Measurements from ENCODE around the gene WDFY2.
"Not testable (repeated sequence)": the region's sequence is repeated elsewhere in the genome, so short reads cannot be mapped to it uniquely, and the experiment has no call there.

Gene WDFY2

GRCh38 chr13:51557875-51558612, 26.2 kb upstream of the WDFY2 start:
- H3K27ac ChIP-seq = no peak overlapping the region
- no peaks in the 10 kb centered on the region for H3K36me3 ChIP-seq (ENCODE audit: insufficient read depth, low read length)
- no peak overlapping the region for H3K9ac ChIP-seq (ENCODE audit: insufficient read length)
- no peak overlapping the region for H3K4me3 ChIP-seq
- DNase-seq (ENCODE audit: low read depth, low spot score) = no peak
- no peak for TF ChIP-seq EZH2 (IDR thresholded peaks at IDR 0.05)
- TF ChIP-seq FOXP2 (optimal IDR thresholded peaks at IDR 0.05; ENCODE audit: control extremely low read depth, extremely low read length, insufficient read depth) = no peak
- no peak for TF ChIP-seq POLR2AphosphoS5 (IDR thresholded peaks at IDR 0.05; ENCODE audit: borderline replicate concordance, low read depth, low read length)
- no peaks in the 10 kb centered on the region for H3K9me3 ChIP-seq (ENCODE audit: low read depth, low read length)

DNA sequence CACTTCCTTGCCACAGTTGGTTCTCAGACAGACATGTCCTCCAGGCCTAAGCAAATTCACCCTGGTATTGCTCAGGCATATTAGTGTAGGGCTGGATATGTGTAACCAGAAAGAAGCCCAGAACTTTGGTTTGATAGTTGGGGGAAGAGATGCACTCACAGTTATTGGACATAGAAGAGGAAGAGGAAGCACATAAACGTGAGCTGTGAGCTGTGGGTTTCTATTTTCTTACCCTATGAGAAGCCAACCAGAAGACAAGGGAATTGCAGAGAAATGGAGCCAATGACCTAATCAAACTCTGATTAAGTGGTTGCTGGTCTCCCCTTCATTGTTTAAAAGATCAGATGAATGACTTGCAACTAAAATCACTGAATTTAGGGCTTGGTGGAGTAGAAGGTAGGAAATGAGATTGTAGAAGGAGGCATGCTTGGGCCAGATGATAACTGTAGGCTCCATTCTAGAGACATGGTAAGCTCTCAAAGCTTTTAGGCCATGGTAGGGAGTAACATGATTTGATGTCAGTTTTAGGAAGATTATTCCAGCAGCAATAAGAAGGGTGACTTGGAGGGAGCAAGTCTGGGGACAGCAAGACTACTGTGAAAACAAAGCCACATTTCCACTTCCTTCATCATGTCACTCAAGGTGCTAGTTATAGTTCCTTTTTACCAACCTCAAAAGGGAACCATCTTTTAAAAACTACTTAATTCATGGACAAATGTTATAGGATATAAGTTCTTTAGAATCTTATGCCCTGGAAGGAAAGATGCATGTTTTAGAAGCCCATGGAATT, 24.1 kb upstream of the WDFY2 start:
- Histone ChIP-seq H3K27ac (no peak overlapping the region), H3K36me3 (ENCODE audit: insufficient read depth, low read length) (no peaks in the 10 kb centered on the region), H3K4me3 (no peak overlapping the region), H3K9me3 (ENCODE audit: low read depth, low read length) (no peaks in the 10 kb centered on the region), H3K9ac (ENCODE audit: insufficient read length) (no peak overlapping the region)
- DNase-seq (ENCODE audit: low read depth, low spot score) = no peak
- TF ChIP-seq EZH2 (IDR thresholded peaks at IDR 0.05) (no peak), POLR2AphosphoS5 (IDR thresholded peaks at IDR 0.05; ENCODE audit: borderline replicate concordance, low read depth, low read length) (no peak), FOXP2 (optimal IDR thresholded peaks at IDR 0.05; ENCODE audit: control extremely low read depth, extremely low read length, insufficient read depth) (no peak)

DNA sequence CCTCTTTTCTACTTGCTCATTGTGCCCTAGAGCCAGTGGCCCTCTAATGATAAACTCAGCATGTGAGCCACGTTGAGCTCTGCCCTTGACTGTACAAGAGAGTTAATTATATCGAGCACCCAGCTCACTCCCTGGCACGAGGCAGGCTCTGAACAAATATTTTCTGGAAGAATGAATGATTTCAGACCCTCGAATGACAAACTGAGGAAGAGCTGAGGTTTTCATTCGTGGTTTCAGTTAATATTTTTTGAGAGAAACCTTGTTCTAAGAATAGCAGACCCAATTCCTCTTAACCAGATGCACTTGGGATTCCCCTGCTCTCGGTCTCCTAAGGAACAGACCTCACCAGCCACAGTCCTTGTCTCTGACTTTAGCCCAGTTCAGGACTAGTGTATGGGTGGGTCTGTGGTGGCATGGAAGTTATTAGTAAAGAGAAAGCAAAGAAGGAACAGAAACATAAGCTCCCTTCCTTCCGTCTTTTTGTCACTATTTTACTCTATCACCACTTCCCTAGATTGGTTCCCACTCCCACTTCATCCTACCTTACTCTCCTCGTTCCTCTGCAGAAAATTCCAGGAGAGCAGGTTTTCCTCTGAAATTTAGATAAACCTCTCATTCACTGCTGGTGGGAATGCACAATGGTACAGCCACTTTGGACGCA, 22.1 kb upstream of the WDFY2 start:
- Histone ChIP-seq H3K4me3 (no peak overlapping the region), H3K36me3 (ENCODE audit: insufficient read depth, low read length) (no peaks in the 10 kb centered on the region), H3K9ac (ENCODE audit: insufficient read length) (no peak overlapping the region), H3K9me3 (ENCODE audit: low read depth, low read length) (no peaks in the 10 kb centered on the region), H3K27ac (no peak overlapping the region)
- no peak for DNase-seq (ENCODE audit: low read depth, low spot score)
- TF ChIP-seq FOXP2 (optimal IDR thresholded peaks at IDR 0.05; ENCODE audit: control extremely low read depth, extremely low read length, insufficient read depth) (no peak), EZH2 (IDR thresholded peaks at IDR 0.05) (no peak), POLR2AphosphoS5 (IDR thresholded peaks at IDR 0.05; ENCODE audit: borderline replicate concordance, low read depth, low read length) (no peak)

DNA sequence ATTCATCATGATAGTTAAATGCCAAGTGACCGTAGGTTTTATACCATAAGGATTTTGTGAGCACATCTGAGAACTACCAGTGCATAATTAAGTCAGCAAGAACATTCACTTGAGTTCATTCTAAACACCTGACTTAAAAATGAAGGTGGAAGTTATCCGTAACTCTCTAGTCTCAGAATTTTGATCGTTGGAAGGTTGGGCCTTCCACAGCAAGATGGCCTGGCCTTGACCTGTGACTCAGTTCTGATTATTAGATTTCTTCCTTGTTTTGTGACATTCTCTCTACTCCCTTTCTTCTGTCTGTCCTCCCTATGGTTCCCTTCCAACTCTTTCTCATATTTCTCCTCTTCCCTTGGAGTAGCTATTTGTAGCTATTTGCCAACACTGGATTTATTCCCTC, 20.0 kb upstream of the WDFY2 start:
- Histone ChIP-seq H3K36me3 (ENCODE audit: insufficient read depth, low read length) (no peaks in the 10 kb centered on the region), H3K9ac (ENCODE audit: insufficient read length) (no peak overlapping the region), H3K27ac (no peak overlapping the region), H3K9me3 (ENCODE audit: low read depth, low read length) (no peaks in the 10 kb centered on the region), H3K4me3 (no peak overlapping the region)
- DNase-seq (ENCODE audit: low read depth, low spot score) = no peak
- TF ChIP-seq EZH2 (IDR thresholded peaks at IDR 0.05) (no peak), POLR2AphosphoS5 (IDR thresholded peaks at IDR 0.05; ENCODE audit: borderline replicate concordance, low read depth, low read length) (no peak), FOXP2 (optimal IDR thresholded peaks at IDR 0.05; ENCODE audit: control extremely low read depth, extremely low read length, insufficient read depth) (no peak)

- Histone ChIP-seq H3K36me3 (ENCODE audit: insufficient read depth, low read length) (no peaks in the 10 kb centered on the region), H3K9ac (ENCODE audit: insufficient read length) (no peak overlapping the region), H3K4me3 (no peak overlapping the region), H3K9me3 (ENCODE audit: low read depth, low read length) (no peaks in the 10 kb centered on the region), H3K27ac (no peak overlapping the region)
- no peak for DNase-seq (ENCODE audit: low read depth, low spot score)
- no peak for TF ChIP-seq POLR2AphosphoS5 (IDR thresholded peaks at IDR 0.05; ENCODE audit: borderline replicate concordance, low read depth, low read length)
These were observed 19.6 kb upstream of the WDFY2 start for GRCh38 chr13:51564671-51565070.

DNA sequence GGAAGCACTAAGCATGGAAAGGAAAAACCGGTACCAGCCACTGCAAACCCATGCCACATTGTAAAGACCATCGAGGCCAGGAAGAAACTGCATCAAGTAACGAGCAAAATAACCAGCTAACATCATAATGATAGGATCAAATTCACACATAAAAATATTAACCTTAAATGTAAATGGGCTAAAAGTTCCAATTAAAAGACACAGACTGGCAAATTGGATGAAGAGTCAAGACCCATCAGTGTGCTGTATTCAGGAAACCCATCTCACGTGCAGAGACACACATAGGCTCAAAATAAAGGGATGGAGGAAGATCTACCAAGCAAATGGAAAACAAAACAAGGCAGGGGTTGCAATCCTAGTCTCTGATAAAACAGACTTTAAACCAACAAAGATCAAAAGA, 15.3 kb upstream of the WDFY2 start:
- not testable (repeated sequence) for H3K36me3 ChIP-seq (ENCODE audit: insufficient read depth, low read length); H3K9me3 ChIP-seq (ENCODE audit: low read depth, low read length); H3K27ac ChIP-seq; H3K4me3 ChIP-seq; DNase-seq (ENCODE audit: low read depth, low spot score); H3K9ac ChIP-seq (ENCODE audit: insufficient read length)

- Histone ChIP-seq H3K4me3 (no peak overlapping the region), H3K9ac (ENCODE audit: insufficient read length) (no peak overlapping the region), H3K9me3 (ENCODE audit: low read depth, low read length) (no peaks in the 10 kb centered on the region), H3K27ac (no peak overlapping the region), H3K36me3 (ENCODE audit: insufficient read depth, low read length) (no peaks in the 10 kb centered on the region)
- TF ChIP-seq FOXP2 (optimal IDR thresholded peaks at IDR 0.05; ENCODE audit: control extremely low read depth, extremely low read length, insufficient read depth) = no peak
- no peak for TF ChIP-seq POLR2AphosphoS5 (IDR thresholded peaks at IDR 0.05; ENCODE audit: borderline replicate concordance, low read depth, low read length)
- TF ChIP-seq EZH2 (IDR thresholded peaks at IDR 0.05) = no peak
- DNase-seq (ENCODE audit: low read depth, low spot score) = no peak
These were observed 7.5 kb upstream of the WDFY2 start for GRCh38 chr13:51576754-51577153.

GRCh38 chr13:51577690-51578089, 6.6 kb upstream of the WDFY2 start:
- Histone ChIP-seq H3K9me3 (ENCODE audit: low read depth, low read length) (no peaks in the 10 kb centered on the region), H3K4me3 (no peak overlapping the region), H3K9ac (ENCODE audit: insufficient read length) (no peak overlapping the region), H3K27ac (no peak overlapping the region), H3K36me3 (ENCODE audit: insufficient read depth, low read length) (no peaks in the 10 kb centered on the region)
- DNase-seq (ENCODE audit: low read depth, low spot score) = no peak
- TF ChIP-seq EZH2 (IDR thresholded peaks at IDR 0.05) (no peak), FOXP2 (optimal IDR thresholded peaks at IDR 0.05; ENCODE audit: control extremely low read depth, extremely low read length, insufficient read depth) (no peak), POLR2AphosphoS5 (IDR thresholded peaks at IDR 0.05; ENCODE audit: borderline replicate concordance, low read depth, low read length) (no peak)
